ENCODE measurements around the gene CSPG4.
"Not testable (repeated sequence)": the region's sequence is repeated elsewhere in the genome, so short reads cannot be mapped to it uniquely, and the experiment has no call there.

CSPG4 gene

GRCh38 chr15:75751116-75751875 is 38.6 kb upstream of the CSPG4 start:
- peaks cover 4% of the 10 kb centered on the region for H3K4me1 ChIP-seq (ENCODE audit: control insufficient read depth, insufficient read depth, low read length)
- no peaks in the 10 kb centered on the region for H3K9me3 ChIP-seq (ENCODE audit: control insufficient read depth, low read length)
- no peak overlapping the region for H3K9ac ChIP-seq (ENCODE audit: low read length)
- no peak overlapping the region for H3K4me3 ChIP-seq (ENCODE audit: low read length)
- H3K27me3 ChIP-seq (ENCODE audit: control insufficient read depth, insufficient read depth, low read length) = no peaks in the 10 kb centered on the region
- H3K36me3 ChIP-seq (ENCODE audit: control insufficient read depth, insufficient read depth, low read length) = no peaks in the 10 kb centered on the region

DNA sequence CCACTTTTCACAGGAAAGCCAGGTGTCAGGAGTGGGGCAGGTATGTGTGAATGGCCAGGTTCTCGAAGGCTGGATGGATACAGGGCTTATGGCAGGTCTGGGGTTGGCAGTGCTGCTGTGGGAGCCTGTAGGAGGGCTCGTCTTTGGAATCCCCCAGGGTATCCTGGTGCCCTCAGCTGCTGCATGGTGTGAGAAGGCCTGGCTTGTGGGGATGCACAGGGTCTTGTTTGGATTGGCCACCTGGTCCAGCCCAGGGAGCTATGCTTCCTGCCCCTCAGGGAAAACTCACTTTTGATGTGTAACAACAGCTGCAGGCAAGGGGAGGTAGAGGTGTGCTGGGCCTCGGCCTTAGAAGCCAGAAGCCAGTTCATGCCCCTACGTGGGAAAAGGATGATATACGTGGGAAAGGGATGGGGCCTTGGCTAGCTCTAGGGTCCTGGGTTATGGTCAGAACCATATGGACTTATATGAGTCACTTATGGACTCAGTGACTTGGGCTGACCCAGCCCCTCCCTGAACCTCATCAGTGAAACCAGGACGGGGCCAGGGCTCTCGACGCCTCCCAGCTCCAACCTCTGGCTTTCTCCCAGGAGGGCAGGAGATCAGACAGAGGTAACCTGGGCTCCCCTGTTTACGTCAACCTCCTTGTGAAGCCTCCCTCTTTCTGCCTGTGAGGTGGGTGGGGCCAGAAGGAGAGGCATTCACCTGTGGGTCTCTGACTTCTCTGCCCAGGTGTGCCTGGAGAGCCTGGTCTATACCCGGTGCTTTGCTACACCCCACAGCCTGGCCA is 37.8 kb upstream of the CSPG4 start:
- H3K4me3 ChIP-seq (ENCODE audit: low read length) = no peak overlapping the region
- H3K36me3 ChIP-seq (ENCODE audit: control insufficient read depth, insufficient read depth, low read length) = no peaks in the 10 kb centered on the region

GRCh38 chr15:75749820-75750219 is 37.2 kb upstream of the CSPG4 start:
- Histone ChIP-seq H3K9ac (ENCODE audit: low read length) (no peak overlapping the region), H3K36me3 (ENCODE audit: control insufficient read depth, insufficient read depth, low read length) (no peaks in the 10 kb centered on the region), H3K27me3 (ENCODE audit: control insufficient read depth, insufficient read depth, low read length) (no peaks in the 10 kb centered on the region), H3K9me3 (ENCODE audit: control insufficient read depth, low read length) (no peaks in the 10 kb centered on the region), H3K4me1 (ENCODE audit: control insufficient read depth, insufficient read depth, low read length) (peaks cover 4% of the 10 kb centered on the region), H3K4me3 (ENCODE audit: low read length) (no peak overlapping the region)

More for the DNA sequence above, 37.8 kb upstream of the CSPG4 start:
- Histone ChIP-seq H3K4me1 (ENCODE audit: control insufficient read depth, insufficient read depth, low read length) (peaks cover 4% of the 10 kb centered on the region), H3K9me3 (ENCODE audit: control insufficient read depth, low read length) (no peaks in the 10 kb centered on the region), H3K27me3 (ENCODE audit: control insufficient read depth, insufficient read depth, low read length) (no peaks in the 10 kb centered on the region), H3K9ac (ENCODE audit: low read length) (no peak overlapping the region)

DNA sequence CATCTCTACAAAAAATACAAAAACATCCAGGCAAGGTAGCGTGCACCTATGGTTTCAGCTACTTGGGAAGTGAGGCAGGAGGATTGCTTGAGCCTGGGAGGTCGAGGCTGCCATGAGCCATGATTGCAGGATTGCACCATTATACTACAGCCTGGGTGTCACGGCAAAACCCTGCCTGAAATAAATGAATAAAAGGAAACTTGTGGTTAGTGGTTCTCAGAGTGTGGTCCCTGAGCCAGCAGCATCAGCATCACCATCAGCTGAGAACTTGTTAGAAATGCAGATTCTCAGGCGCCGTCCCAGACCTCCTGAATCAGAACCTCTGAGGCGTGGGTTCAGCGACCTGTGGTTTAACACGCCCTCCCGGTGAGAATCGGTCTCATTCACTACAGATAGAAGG is 36.2 kb upstream of the CSPG4 start:
- not testable (repeated sequence) for H3K36me3 ChIP-seq (ENCODE audit: control insufficient read depth, insufficient read depth, low read length); H3K9me3 ChIP-seq (ENCODE audit: control insufficient read depth, low read length); H3K27me3 ChIP-seq (ENCODE audit: control insufficient read depth, insufficient read depth, low read length); H3K9ac ChIP-seq (ENCODE audit: low read length); H3K4me3 ChIP-seq (ENCODE audit: low read length); H3K4me1 ChIP-seq (ENCODE audit: control insufficient read depth, insufficient read depth, low read length)

DNA sequence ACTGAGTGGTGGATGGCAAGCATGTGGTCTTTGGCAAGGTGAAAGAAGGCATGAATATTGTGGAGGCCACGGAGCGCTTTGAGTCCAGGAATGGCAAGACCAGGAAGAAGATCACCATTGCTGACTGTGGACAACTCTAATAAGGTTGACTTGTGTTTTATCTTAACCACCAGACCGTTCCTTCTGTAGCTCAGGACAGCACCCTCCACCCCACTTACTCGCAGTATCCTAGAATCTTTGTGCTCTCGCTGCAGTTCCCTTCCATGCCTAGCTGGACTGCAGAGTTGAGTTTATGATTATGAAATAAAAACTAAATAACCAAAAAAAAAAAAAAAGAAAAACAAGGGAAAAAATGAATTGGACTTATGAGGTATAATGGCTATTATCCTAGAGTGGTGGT is 34.5 kb upstream of the CSPG4 start:
- not testable (repeated sequence) for H3K4me3 ChIP-seq (ENCODE audit: low read length); H3K9ac ChIP-seq (ENCODE audit: low read length)

DNA sequence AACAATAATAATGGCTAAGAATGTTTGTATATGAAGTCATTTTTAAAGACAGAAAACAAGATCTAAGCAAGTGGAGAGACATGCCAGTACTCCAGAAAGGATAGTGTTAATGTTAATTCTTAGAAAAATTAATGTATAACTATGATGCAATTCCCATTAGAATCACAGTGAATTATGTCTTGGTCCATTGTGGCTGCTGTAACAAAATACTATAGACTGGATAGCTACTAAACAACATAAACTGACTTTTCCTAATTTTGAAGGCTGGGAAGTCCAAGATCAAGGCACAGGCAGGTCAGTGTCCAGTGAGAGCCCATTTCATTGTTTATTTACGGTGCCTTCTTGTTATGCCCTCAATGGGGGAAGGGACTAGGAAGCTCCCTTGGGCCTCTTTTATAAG is 32.7 kb upstream of the CSPG4 start:
- H3K9ac ChIP-seq (ENCODE audit: low read length) = no peak overlapping the region
- H3K36me3 ChIP-seq (ENCODE audit: control insufficient read depth, insufficient read depth, low read length) = no peaks in the 10 kb centered on the region
- H3K27me3 ChIP-seq (ENCODE audit: control insufficient read depth, insufficient read depth, low read length) = no peaks in the 10 kb centered on the region
- H3K4me1 ChIP-seq (ENCODE audit: control insufficient read depth, insufficient read depth, low read length) = no peaks in the 10 kb centered on the region
- H3K4me3 ChIP-seq (ENCODE audit: low read length) = no peak overlapping the region
- no peaks in the 10 kb centered on the region for H3K9me3 ChIP-seq (ENCODE audit: control insufficient read depth, low read length)

More for the DNA sequence above, 34.5 kb upstream of the CSPG4 start:
- not testable (repeated sequence) for H3K36me3 ChIP-seq (ENCODE audit: control insufficient read depth, insufficient read depth, low read length); H3K9me3 ChIP-seq (ENCODE audit: control insufficient read depth, low read length); H3K27me3 ChIP-seq (ENCODE audit: control insufficient read depth, insufficient read depth, low read length); H3K4me1 ChIP-seq (ENCODE audit: control insufficient read depth, insufficient read depth, low read length)

GRCh38 chr15:75742346-75742745 is 29.7 kb upstream of the CSPG4 start:
- not testable (repeated sequence) for H3K9ac ChIP-seq (ENCODE audit: low read length); H3K4me1 ChIP-seq (ENCODE audit: control insufficient read depth, insufficient read depth, low read length); H3K27me3 ChIP-seq (ENCODE audit: control insufficient read depth, insufficient read depth, low read length); H3K36me3 ChIP-seq (ENCODE audit: control insufficient read depth, insufficient read depth, low read length); H3K9me3 ChIP-seq (ENCODE audit: control insufficient read depth, low read length); H3K4me3 ChIP-seq (ENCODE audit: low read length)

DNA sequence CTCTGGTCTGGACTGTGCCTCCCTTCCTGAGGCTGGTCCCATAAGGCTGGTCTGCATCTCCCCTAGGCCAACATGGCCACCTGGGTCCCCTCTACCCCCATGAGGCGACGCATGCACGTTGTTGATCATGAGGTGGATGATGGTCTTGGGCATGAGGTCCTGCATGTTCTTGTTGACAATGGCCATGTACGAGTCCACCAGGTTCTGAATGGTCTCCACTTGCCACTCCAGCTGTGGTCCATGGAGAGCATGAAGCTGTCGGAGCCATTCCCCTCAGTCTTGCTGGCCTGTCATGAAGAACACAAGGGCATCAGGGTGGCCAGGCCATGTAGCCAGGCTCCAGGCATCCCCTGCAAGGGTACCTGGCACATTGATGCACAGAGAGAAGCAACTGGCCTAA is 27.1 kb upstream of the CSPG4 start:
- Histone ChIP-seq H3K27me3 (ENCODE audit: control insufficient read depth, insufficient read depth, low read length) (peaks cover 3% of the 10 kb centered on the region), H3K9ac (ENCODE audit: low read length) (no peak overlapping the region), H3K9me3 (ENCODE audit: control insufficient read depth, low read length) (no peaks in the 10 kb centered on the region), H3K4me1 (ENCODE audit: control insufficient read depth, insufficient read depth, low read length) (peaks cover 5% of the 10 kb centered on the region), H3K36me3 (ENCODE audit: control insufficient read depth, insufficient read depth, low read length) (no peaks in the 10 kb centered on the region), H3K4me3 (ENCODE audit: low read length) (no peak overlapping the region)

- H3K27me3 ChIP-seq (ENCODE audit: control insufficient read depth, insufficient read depth, low read length) = peaks cover 3% of the 10 kb centered on the region
- H3K4me3 ChIP-seq (ENCODE audit: low read length) = peak overlapping the region; percentile 60
- no peaks in the 10 kb centered on the region for H3K36me3 ChIP-seq (ENCODE audit: control insufficient read depth, insufficient read depth, low read length)
- H3K4me1 ChIP-seq (ENCODE audit: control insufficient read depth, insufficient read depth, low read length) = peaks cover 5% of the 10 kb centered on the region
- H3K9me3 ChIP-seq (ENCODE audit: control insufficient read depth, low read length) = no peaks in the 10 kb centered on the region
- peak overlapping the region; percentile 75 for H3K9ac ChIP-seq (ENCODE audit: low read length)
These were observed 26.1 kb upstream of the CSPG4 start for GRCh38 chr15:75738647-75739325.

- H3K4me1 ChIP-seq (ENCODE audit: control insufficient read depth, insufficient read depth, low read length) = peaks cover 5% of the 10 kb centered on the region
- H3K4me3 ChIP-seq (ENCODE audit: low read length) = peak overlapping the region; percentile 18
- H3K9ac ChIP-seq (ENCODE audit: low read length) = peak overlapping the region; percentile 75
- no peaks in the 10 kb centered on the region for H3K9me3 ChIP-seq (ENCODE audit: control insufficient read depth, low read length)
- H3K36me3 ChIP-seq (ENCODE audit: control insufficient read depth, insufficient read depth, low read length) = no peaks in the 10 kb centered on the region
- peaks cover 3% of the 10 kb centered on the region for H3K27me3 ChIP-seq (ENCODE audit: control insufficient read depth, insufficient read depth, low read length)
These were observed 25.5 kb upstream of the CSPG4 start for GRCh38 chr15:75738014-75738646.

DNA sequence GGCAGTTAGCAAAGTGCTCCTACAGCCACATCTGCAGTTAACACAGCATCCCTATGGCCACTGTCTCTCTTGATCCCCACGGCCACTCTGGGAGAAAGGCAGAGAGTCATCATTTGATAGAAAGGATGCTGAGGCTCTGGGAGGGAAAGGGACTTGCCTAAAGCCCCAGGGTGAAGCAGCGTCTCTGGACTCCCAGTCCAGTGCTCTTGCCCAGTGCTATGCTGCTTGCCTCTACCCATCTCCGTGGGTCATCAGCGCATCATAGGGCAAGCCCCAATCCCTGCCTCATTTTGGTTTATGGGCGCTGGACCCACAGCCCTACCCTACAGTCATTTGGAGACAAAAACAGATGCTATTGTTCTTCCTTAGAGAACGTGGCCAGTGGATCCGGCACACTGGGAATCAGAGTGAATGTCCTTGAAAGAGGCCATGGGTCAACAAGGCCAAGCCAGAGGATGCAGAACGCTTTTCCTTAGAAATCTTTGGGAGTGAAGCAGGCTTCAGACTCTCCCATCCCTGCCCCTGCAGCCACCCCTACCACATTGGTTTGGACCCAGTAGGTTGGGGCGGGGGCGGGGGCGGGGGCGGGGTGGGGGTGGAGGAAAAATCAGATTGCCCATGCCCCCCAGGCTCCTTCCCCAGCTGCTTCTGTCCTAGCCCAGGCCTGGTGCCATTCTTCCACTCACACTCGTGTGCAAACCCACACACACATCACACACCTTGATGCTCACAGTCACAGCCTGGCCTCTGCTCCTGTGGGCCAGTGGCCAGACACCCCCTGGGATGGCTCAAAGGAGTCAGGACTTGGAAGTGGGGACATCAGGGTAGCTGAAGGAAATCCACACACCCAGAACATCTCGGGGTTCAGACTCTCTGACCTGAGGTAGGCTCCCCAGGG is 24.7 kb upstream of the CSPG4 start:
- H3K9me3 ChIP-seq (ENCODE audit: control insufficient read depth, low read length); H3K27me3 ChIP-seq (ENCODE audit: control insufficient read depth, insufficient read depth, low read length); H3K36me3 ChIP-seq (ENCODE audit: control insufficient read depth, insufficient read depth, low read length): not testable (repeated sequence)
- H3K4me3 ChIP-seq (ENCODE audit: low read length) = peak overlapping the region; percentile 18
- H3K9ac ChIP-seq (ENCODE audit: low read length) = peak overlapping the region; percentile 75
- peaks cover 12% of the 10 kb centered on the region for H3K4me1 ChIP-seq (ENCODE audit: control insufficient read depth, insufficient read depth, low read length)

Data from mucosa of stomach (tissue), 1 donor.